ENCODE measurements around the gene AKAP13.

AKAP13 gene

GRCh38 chr15:85718271-85718971 lies 338.0 kb downstream of the AKAP13 start:
- no peak for TF ChIP-seq CTCF (IDR thresholded peaks at IDR 0.05; ENCODE audit: low read depth, low read length, missing control alignments)

GRCh38 chr15:85718981-85719380 lies 338.6 kb downstream of the AKAP13 start:
- DNase-seq (ENCODE audit: extremely low read depth, low read depth) = no peak
- no peak for TF ChIP-seq CTCF (IDR thresholded peaks at IDR 0.05; ENCODE audit: low read depth, low read length, missing control alignments)
- no peak overlapping the region for H3K4me3 ChIP-seq (replicated peaks; ENCODE audit: low read depth, low read length)

More at GRCh38 chr15:85718271-85718971, 338.0 kb downstream of the AKAP13 start:
- H3K4me3 ChIP-seq (replicated peaks; ENCODE audit: low read depth, low read length) = no peak overlapping the region
- no peak for DNase-seq (ENCODE audit: extremely low read depth, low read depth)

DNA sequence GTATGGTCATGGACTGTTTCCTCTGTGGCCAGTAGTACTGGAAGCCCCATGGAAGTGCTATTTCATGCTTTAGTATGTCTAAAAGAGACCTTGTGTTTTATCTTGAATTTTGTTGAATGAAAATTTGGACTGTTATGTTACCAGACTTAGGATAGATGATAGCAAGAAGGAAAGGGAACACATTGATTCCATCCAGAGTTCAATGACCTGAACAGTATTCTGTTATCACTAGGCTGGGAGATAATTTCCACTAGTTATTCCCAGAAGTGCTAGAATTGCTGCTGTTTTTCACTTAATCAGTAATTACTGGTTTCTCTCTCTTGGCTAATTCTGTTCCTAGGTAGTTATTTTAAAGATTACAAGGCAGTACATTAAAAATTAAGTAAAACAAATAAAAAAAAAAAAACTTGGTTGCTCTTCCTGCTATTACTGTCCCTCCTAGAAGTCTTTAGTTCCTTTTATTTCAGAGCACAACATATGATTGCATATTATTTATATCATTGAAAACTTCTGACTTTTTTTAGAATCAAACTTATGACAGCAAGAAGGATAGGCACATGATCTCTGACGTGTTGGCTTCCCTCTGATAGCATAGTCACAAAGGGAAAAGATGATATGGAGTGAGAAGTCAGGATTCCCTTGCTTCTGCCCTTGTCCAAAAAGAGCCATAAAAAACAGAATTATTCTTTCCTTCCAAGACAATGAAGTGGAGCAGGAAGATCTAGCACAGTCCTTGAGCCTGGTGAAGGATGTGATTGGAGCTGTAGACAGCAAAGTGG lies 342.2 kb downstream of the AKAP13 start:
- TF ChIP-seq CTCF (IDR thresholded peaks at IDR 0.05; ENCODE audit: low read depth, low read length, missing control alignments) = no peak
- no peak overlapping the region for H3K4me3 ChIP-seq (replicated peaks; ENCODE audit: low read depth, low read length)
- no peak for DNase-seq (ENCODE audit: extremely low read depth, low read depth)

GRCh38 chr15:85723960-85724945 lies 343.9 kb downstream of the AKAP13 start:
- no peak for DNase-seq (ENCODE audit: extremely low read depth, low read depth)
- no peak for TF ChIP-seq CTCF (IDR thresholded peaks at IDR 0.05; ENCODE audit: low read depth, low read length, missing control alignments)

GRCh38 chr15:85725019-85725418 lies 344.6 kb downstream of the AKAP13 start:
- no peak for DNase-seq (ENCODE audit: extremely low read depth, low read depth)
- H3K4me3 ChIP-seq (replicated peaks; ENCODE audit: low read depth, low read length) = no peak overlapping the region
- TF ChIP-seq CTCF (IDR thresholded peaks at IDR 0.05; ENCODE audit: low read depth, low read length, missing control alignments) = no peak

More at GRCh38 chr15:85723960-85724945, 343.9 kb downstream of the AKAP13 start:
- H3K4me3 ChIP-seq (replicated peaks; ENCODE audit: low read depth, low read length) = no peak overlapping the region

DNA sequence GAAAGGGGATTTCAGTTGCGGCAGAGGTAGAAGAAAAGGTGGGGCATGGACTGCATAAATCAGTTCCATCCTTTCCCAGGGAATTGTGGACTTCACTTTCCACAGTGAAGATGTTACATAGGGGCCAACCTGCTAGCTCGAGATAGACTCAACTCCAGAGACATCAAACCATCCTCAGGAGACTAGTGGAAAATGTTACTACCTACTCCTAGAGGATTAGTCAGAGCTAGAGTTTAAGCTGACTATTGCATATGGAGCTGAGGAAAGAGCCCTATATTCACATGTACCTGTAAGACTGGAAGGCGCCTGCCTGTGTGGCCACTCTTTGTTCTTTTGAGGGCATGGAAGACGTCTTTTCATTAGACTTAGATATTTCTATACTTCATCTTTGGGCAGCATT lies 345.2 kb downstream of the AKAP13 start:
- no peak for DNase-seq (ENCODE audit: extremely low read depth, low read depth)
- no peak overlapping the region for H3K4me3 ChIP-seq (replicated peaks; ENCODE audit: low read depth, low read length)
- no peak for TF ChIP-seq CTCF (IDR thresholded peaks at IDR 0.05; ENCODE audit: low read depth, low read length, missing control alignments)
